Stimulated activated CD4-positive, alpha-beta T cell treated with anti-CD3 and anti-CD28 coated beads, Interleukin-1b, Interleukin-23, amount 100 ng/mL, for 4 hours (primary cell): ENCODE results near the gene RNF220.

Experiments used
- DNase-seq, 2 donors: peaks; one replicate each; pipeline ENCODE4 v3.0.0-alpha.2; 2020; ENCODE audit warnings: low read depth in 2 of 2

RNF220 gene

DNA sequence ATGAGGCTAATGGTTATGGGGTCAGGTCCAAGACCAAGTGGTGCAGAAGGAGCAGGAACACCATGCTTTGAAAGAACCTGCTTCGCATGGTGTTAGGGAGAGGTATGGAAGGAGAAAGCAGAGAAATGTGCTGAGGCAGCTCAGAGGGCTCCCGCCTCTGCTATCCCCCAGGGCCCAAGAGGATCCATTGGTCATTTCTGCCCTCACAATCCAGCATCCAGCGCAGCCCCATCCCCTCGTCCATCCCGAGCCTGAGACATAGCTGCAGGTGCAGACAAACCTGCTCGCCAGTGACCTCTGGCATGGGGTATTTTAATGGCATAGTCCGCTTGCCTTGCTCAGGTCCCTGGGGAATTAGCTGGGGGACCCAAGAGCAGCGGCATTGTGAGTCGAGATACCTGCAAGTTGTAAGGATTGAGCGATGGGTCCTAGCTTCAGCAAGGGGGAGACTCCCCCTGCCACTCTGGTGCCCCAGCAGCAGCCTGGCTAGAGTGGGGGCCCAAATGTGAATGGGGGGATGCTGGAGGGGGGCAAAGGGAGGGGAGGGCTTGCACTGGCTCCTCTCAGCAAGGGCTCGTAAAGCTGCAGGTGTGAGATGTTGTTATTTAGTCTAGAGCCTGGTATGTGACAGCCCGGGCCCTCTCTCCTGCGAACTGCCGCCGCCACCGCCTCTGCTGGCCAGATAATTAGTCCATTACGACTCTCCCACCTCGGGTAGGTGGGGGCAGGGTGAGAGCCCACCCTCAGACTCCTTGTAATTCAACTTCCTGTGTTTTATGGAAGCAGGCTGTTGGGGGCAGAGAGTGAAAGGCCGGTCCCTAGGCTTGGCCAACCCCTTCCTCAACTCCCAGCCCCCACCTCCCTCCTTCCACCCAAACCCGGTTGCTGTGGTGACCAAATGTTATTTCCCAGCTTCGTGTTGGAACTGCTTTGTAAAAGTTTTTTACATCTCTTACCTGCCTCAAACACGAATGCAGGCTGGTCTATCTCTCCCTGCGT is 118.8 kb downstream of the RNF220 start:
- no peak for DNase-seq

DNA sequence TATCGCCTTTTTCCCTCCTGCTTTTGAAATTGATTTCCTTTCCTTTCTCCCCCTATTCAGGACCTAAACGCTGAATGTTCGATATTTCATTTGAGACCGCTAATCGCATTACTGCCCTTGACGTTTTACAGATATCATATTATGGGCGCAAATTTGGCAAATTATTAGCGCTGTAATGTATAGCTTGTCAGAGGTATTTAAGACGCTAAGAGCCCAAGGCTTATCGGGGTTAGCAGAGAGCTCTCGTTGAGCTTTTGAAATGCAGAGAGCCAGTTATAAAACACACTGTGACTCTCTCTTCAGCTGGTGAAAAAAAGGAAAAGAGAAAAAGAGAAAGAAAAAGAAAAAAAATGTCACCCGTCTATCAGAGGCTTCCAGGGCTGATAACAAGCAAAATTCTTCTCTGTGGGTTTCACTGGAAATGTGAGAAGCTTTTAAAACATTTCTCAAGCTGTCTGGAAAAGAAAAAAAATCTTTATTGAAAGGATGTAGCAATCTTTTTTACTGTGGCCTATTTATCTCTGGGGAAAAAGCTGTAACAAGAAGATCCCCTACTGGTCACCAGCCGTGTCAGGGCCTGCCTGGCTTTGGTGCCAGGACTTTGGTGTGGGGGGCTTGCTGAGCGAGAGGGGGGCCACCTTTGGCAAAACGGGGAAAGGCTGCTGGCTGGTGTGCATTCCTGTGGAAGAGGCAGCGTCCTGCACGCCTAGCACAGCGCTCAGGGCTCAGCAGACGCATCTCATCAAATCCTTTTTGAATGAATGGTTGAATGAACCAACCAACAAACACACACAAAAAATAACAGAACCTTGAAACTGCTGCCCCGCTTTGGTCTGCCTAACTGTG is 119.8 kb downstream of the RNF220 start:
- DNase-seq, result no peak

DNA sequence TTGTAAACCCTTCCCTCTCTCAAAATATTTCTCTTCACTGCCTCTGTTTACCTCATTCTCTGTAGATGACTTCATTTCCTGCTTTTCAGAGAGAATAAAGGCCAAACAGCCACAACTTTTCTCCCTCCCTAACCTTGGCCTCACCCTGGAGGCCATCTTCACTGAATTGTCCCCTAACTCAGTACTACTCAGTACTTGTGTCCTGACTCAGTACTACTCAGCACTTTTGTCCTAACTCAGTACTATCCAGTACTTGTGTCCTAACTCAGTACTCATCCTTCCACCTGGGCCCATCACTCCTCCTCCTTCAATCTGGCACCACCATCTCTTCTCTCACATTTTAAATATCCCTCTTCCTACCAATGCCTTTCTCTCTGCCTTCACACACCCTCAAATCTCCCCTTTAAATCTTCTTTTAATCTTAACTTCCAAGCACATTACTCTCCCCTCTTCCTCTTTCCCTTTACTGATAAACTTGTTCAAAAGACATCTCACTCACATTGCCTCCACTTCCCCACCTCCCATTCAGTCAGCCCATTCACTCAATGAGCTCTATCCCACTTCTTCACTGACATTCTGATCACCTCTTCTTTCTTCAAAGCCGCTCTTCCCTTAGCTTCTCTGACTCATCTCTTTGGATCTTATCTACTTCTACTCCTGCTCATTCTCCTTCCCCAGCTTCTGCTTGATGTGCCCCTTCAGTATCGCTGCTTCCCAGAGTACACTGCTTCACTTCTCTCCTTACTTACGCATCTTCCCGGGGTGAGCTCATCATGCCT is 121.4 kb downstream of the RNF220 start:
- DNase-seq, result no peak

DNA sequence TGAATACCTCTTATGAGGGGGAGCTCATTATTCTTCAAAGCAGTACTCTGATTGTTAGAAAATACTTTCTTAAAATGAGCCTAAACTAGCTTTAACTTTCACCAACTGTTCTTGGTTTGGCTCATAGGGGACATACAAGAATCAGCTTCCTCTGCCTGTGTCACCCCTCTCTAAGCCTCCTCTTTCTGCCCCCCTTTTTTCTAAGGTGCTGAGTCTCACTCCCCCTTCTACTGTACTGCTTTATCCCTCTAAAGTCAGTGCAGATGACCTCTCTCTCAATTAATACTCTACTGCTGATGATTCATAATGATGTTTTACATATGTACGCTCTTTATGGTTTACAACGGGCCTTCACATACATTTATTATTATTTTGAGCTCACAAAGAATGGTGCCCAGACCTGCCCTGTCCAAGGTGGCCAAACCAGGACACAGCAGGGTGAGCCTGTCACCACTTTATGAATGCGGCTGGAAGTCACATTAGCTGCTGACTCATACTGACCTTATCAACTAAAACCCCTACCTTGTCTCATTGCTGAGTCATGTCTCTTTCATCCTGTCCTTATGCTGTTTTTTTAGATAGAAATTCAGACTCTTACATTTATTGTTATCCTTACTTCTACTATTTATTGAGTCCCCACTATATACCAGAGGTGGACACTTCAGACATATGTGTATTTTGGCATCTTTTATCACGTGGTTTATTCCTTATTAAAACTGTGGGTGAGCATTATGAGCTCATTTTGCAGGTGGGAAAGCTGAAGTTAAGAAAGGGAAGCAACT is 126.9 kb downstream of the RNF220 start:
- no peak for DNase-seq

DNA sequence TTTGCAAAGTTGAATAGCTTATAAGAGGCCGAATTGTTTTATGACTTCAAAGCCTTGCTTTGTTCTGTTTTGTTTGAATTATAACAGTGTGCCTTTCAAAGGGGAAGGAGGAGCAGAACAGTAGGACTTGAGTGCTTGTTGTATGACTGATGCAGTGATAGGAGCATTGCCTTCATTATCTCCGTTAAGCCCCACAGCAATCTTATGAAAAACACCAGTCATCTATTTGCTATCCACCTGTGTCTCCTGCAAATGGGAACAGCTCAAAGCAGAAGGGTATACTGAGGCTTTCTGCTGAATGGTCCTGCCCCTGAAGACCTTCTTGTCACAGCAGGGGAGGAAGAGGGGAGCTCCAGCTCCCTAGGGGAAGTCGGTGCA is 127.5 kb downstream of the RNF220 start:
- DNase-seq, result no peak

DNA sequence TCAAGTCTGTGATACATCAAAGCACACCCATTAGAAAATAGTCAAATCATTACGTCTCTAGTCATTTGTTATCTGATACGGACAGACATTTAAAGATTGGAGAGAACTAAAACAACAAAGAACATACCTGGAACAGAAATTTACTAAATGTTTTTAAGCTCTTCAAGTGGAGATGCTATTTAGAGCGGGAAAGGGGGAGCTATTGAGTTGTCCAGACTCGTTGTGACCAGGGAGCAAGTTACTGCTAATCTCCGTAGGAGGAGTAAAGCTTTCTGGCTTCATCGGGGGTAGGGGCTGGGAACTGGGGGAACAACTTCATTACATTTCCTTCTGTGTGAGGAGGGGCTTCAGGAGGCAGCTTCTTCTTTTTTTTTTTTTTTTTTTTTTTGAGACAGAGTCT is 129.7 kb downstream of the RNF220 start:
- DNase-seq, result no peak

DNA sequence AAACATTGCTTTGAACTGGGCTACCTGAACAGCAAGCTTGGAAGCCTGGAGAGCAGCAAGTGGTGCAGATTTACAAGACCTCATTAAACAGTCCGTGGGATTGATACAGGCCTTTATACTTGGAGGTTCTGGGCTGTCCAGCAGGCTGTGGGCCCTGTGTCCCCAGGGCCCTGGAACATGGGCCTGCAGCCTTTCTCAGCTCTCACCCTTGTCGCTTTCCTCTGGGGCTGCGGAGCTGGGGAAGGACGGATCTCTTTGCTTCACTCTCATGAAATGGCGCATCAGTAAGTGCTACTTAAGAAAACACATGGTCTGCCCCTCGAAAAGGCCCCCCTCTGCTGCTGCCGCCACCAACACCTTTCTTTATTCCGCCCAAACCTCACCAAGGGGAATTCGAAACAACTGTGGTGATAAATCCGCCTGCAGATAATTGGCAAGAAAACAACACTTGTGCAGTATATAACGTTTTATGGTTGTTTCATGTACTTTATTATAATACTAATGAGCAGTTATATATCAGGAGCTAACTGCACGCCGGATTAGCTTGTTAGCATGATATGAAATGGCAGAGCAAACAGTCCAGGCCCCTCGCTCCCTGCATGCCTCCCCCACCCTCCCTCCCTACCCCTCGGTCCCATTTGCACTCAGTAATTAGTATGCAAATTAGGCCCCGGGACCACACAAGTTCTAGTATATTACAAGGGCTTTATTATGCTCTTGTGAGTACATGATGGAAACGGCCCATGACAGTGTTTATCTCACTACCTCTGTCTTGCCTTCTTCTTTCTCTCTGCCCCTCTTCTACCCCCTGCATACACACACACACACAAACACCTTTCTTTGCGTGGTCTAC is 131.5 kb downstream of the RNF220 start:
- DNase-seq, result no peak

DNA sequence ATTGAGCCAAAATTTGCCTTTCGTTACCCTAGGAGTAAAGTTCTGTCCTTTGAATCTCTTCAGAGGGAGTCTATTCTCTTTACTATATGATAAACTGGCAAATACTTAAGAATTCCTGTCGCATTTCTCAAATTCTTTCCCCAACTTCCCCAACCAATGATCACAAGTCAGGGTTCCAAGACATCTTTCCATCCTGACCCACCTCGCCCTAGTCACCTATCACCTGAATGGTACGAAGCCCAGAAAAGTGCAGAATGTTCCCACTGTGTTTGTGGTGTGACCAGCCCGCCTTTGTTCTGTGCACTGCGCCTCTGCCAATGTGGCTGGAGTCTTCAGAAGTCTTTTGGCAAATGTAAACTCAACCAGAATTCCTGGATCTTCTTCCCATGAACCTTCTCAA is 132.5 kb downstream of the RNF220 start:
- no peak for DNase-seq

DNA sequence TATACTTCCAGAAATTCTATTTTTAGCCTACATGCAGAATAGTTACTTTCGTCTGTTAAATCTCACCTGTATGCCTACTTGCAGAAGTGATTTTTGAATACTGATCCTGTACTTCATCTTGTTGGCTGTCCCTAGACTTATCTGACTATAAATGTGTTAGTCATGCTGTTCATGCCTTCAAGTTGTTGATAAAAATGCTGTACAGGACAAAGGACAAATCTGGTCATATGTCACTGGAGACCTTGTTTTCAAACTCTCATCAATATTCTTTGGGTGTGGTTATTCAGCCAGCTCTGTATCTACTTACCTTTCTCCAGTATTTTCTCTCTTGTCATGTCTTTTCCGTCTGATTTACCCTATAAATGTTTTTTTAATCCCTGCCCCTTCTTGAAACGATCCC is 132.9 kb downstream of the RNF220 start:
- no peak for DNase-seq

DNA sequence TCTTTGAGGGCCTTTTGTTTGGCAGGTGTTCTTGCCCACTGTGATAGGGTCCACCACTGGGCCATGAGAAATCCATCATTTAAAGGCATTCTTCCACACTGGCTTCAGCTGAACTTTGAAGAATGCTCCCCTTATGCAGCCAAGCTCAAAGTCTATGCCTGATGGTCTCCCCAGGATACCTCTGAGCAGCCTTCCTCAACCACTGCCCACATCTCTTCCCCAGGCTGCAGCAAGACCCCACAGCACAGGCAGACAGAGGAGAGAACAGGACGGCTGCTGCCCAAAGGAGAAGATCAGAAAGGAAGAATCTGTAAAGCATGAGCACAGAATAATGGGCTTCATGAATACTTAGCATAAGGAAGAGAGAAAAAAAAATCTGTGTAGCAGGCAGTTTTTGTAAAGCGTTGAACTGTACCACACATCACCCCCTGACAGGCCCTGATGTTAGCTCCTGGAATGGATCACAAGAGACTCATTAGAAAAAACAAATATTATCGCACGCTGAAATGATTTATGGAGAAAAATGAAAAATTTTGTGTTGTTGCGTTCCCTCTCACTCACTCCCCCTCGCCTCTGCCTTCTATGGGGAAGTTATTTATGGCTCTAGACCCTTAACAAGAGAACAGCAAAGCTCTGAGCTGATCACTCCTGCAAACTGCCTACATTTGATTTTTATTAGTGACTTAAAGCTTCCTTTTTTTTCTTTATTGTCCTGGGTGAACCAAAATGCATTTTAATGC is 135.1 kb downstream of the RNF220 start:
- no peak for DNase-seq

DNA sequence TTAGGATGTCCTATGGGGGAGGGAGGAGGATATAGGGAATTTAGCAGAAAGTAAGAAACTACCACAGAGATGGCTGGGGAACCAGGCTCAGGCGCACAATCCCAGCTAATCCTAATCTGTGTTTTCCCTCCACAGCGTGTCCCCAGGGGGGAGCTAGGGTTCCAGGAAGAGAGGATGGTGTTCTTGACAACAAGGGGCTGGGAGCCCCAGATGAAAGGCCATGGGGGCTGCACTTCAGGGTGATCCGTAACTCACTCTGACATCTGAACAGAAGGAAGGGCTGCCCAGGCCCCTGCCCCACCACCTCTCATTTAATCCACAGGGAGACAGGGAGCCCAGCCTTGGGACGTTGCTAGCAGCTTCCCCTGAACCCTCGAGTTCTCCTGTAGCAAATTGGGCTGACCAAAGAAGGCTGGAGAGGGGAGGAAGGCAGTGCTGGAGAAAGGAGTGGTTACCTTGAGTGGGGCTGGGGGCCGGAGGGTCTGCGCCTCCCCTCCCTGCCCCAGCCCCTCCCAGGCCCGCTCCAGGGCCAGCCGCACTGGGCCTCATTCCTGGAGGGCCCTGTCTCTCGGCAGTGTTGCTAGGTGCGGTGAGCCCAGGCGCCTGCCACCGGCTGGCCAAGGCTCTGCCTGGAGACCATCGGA is 137.5 kb downstream of the RNF220 start:
- no peak for DNase-seq

DNA sequence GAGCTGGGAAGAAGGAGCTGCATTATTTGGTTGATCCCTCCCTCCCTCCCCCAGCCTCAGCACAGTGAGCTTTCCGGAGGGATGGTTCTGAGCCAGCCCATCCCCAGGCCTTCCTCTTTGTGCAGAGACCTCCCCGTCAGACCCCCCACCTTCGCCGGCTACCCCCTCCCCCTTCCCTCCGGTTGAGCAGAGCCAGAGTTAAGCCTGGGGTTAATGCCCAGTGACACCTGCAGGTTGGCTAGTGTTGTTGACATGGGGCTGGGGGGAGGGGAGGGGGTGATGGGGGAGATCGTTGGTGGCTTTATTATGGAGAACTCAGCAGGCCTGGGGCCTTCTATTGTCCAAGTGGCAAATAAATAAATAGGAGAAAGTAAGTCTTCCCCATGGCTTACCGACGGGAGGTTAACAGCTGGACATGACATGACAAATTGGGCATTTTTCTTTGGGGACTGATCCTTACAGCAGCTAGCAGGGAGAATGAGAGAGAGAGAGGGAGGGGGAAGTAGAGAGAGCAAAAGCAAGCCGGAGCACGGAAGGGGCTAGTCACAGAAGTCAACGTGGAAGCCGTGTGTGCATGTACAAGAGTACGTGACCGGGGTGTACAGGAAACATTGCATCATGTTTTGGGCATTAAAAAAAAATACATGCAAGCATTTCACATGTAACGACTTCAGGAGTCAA is 138.1 kb downstream of the RNF220 start:
- no peak for DNase-seq

DNA sequence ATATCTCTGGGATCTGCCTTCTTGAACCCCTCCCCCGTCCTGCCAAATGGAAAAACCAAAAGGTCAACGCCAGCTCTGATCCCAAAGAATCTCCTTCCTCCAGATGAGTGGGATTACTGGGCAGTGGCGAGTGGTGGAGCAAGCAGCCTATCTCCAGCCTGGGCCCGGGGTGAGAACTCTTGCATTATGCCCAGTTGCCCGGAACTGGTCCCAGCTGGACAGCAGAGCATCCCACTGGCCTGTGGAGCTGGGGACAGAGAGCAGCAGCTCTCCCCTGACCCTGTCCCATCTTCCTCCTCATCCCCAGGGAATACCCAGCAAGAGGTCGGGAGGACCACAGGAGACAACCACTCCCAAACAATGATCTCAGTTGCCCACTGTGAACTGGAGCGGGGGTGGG is 138.7 kb downstream of the RNF220 start:
- no peak for DNase-seq

DNA sequence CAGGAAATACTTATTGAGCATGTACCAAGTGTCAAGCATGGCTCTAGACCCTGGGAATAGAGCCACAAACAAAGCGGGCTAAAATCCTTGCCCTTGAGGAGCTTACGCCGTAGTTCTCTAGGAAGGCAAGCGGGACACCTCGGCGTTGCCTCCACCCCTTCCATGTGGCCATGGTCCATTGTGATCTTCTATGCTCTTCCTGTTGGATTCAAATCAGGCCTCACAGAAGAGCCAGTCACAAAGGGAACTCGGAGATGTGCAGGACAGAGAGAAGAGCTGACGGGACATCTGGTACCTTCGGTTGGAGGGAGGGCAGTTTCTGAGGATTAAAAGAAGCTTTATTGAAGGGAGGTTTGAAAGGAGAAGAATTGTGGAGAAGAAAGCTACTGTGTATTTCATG is 139.9 kb downstream of the RNF220 start:
- no peak for DNase-seq

DNA sequence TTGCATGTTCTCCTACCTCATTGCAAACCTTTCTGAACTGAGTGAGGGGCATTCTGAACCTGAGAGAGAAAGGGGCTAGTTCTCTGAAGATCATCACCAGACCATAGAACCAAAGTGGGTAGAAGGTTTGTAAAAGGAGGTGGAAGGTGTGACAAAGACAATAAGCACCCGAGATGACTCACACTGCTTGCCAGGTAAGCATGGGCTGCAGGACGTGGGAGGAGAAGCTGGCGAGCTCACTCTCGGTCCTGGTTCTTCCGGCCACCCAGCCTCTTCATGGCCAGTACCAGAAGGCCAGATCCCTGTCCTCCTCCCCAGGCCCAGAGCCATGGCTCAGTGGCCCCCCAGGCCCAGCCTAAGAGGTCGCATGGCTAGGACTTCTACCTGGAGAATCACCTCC is 140.9 kb downstream of the RNF220 start:
- DNase-seq, result no peak

DNA sequence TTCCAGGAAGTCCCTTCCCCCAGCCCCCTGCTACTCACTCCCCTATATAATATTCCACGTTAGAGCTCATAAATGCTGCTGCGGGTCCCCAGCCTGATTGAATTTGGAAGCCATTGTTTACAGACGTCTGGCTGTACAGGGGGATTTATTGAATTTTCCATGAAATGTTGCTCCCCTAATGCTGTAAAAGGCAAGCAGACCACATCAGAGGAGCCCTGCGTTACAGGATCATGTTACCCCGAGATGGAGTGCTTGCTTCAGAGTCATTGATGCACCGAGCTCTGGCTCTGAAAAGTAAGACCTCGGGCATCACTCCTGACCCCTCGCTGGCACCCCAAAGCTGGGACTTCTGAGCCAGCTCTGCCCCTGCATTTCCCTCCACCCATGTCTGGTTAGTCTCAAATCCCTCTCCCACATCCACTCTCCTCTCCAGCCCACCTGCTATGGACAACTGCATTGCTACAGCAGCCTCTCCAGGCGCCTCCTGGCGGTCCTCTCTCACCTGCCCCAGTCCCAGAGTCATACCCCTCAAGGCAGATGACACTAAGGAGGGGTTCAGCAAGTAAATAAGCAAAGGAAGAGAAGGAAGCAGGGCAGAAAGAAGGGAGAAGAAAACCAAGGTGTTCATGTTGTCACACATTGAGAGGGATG is 141.5 kb downstream of the RNF220 start:
- DNase-seq, result no peak

DNA sequence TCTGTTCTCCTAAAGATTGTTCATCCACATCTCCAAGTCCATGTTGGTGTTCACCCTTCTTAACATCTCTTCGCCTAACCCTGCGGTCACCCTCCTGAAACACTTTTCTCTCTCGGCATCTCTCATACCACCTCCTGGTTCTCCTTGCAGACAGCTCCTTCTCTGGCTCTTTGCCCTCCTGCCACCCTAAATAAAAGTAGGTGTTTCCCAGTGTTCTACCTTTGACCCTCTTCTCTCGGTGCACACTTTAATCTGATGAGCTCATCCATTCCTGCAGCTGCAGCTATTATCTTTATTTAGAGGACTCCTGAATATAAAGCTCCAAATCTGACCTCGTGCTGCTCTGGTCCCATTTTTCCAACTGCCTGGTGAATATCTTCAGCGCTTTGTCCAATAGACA is 142.3 kb downstream of the RNF220 start:
- no peak for DNase-seq

DNA sequence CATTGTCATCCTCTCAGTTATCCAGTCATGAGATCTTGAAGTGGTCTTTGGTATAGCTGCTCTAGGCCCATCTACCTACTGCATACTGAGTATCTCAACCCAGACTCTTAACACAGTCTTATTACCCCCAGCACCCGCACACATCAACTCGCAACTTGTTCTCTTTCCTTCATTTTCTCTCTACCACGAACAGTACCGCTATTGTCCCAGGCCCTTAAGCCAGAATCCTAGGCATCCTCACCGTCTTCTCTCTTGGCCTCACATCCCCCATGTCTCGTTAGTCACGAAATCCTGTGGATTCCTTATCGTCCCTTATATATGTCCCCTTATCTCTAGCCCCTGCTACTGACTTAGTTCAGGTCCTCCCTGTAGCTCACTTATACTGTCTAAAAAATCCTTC is 142.8 kb downstream of the RNF220 start:
- DNase-seq, result no peak
